WTC11 (cell line): ENCODE data around the gene CALU. TPM values are rescaled to one million over a fixed set of nuclear protein-coding genes. Genes with fewer than 3 reads are reported as not detected.

Experiments
- ATAC-seq: fragments of 200-7000 bp; cut with Tn5 transposase; 2 replicates; pipeline ENCODE4 v1.10.0; 2021; ENCODE audit warnings: mild to moderate bottlenecking, moderate library complexity
- CTCF ChIA-PET: fragments of 300-600 bp; sonication (Branson Sonifier 250); formaldehyde crosslinking; loops from one replicate; lab custom pipeline; 2021; ENCODE audit warnings: antibody characterized with exemption; lab: Charles Lee
- POLR2A ChIA-PET: fragments of 350-600 bp; sonication (Branson Sonifier 250); formaldehyde crosslinking; loops from one replicate; lab custom pipeline; 2021; ENCODE audit warnings: antibody characterized with exemption; lab: Charles Lee
- DNase-seq: peaks from one replicate; pipeline ENCODE4 v3.0.0; 2021; ENCODE audit warnings: low spot score
- H3K27ac Mint-ChIP-seq: 2 replicates; pipeline ENCODE4 v1.8.0; 2021; ENCODE audit warnings: mixed read lengths
- H3K27me3 Mint-ChIP-seq: 2 replicates; pipeline ENCODE4 v1.8.0; 2021; ENCODE audit warnings: low read depth, mild to moderate bottlenecking, moderate library complexity, mixed read lengths
- H3K36me3 Mint-ChIP-seq: 2 replicates; pipeline ENCODE4 v1.8.0; 2021; ENCODE audit warnings: mixed read lengths
- H3K4me1 Mint-ChIP-seq: 2 replicates; pipeline ENCODE4 v1.8.0; 2022; ENCODE audit warnings: mixed read lengths
- H3K4me3 Mint-ChIP-seq: 2 replicates; pipeline ENCODE4 v1.8.0; 2021; ENCODE audit warnings: mild to moderate bottlenecking, moderate library complexity, mixed read lengths
- H3K9me3 Mint-ChIP-seq: 2 replicates; pipeline ENCODE4 v1.8.0; 2021; ENCODE audit warnings: mixed read lengths
- ATF1 ChIP-seq: sonication (generic); formaldehyde crosslinking; IDR thresholded peaks from 2 replicates; pipeline ENCODE4 v1.8.1; 2023; ENCODE audit warnings: mild to moderate bottlenecking, moderate library complexity, missing genetic modification reagents
- CBFB ChIP-seq: sonication (generic); formaldehyde crosslinking; IDR thresholded peaks from 2 replicates; pipeline ENCODE4 v1.8.1; 2022; ENCODE audit warnings: mild to moderate bottlenecking, low read depth, missing genetic modification reagents
- CREB1 ChIP-seq: sonication (generic); formaldehyde crosslinking; IDR thresholded peaks from 2 replicates; pipeline ENCODE4 v1.8.0; 2023; ENCODE audit warnings: mild to moderate bottlenecking, missing genetic modification reagents
- CTCF ChIP-seq: fragments of 200-600 bp; IDR thresholded peaks from 2 replicates; pipeline ENCODE4 v1.8.0; 2022; ENCODE audit warnings: antibody characterized with exemption
- ELF4 ChIP-seq: sonication (generic); formaldehyde crosslinking; IDR thresholded peaks from 2 replicates; pipeline ENCODE4 v1.8.1; 2022; ENCODE audit warnings: low read depth, mild to moderate bottlenecking, moderate library complexity, missing genetic modification reagents
- EMX1 ChIP-seq: fragments of 250-450 bp; sonication (Bioruptor Pico); IDR thresholded peaks from 2 replicates; pipeline ENCODE4 v1.8.0; 2021; ENCODE audit warnings: mild to moderate bottlenecking
- ESRRA ChIP-seq: sonication (generic); formaldehyde crosslinking; IDR thresholded peaks from 2 replicates; pipeline ENCODE4 v1.8.1; 2022; ENCODE audit warnings: mild to moderate bottlenecking, missing genetic modification reagents, borderline replicate concordance
- ETV6 ChIP-seq: sonication (generic); formaldehyde crosslinking; IDR thresholded peaks from 2 replicates; pipeline ENCODE4 v1.8.1; 2022; ENCODE audit warnings: mild to moderate bottlenecking, missing genetic modification reagents
- GABPB1 ChIP-seq: sonication (generic); formaldehyde crosslinking; IDR thresholded peaks from 2 replicates; pipeline ENCODE4 v1.8.1; 2023; ENCODE audit warnings: mild to moderate bottlenecking, missing genetic modification reagents
- GRHL2 ChIP-seq: fragments of 250-450 bp; sonication (Bioruptor Pico); IDR thresholded peaks from 2 replicates; pipeline ENCODE4 v1.8.0; 2022; ENCODE audit warnings: mild to moderate bottlenecking, moderate library complexity; ENCODE audit not compliant: insufficient replicate concordance, severe bottlenecking
- GTF2I ChIP-seq: fragments of 250-450 bp; sonication (Bioruptor Pico); conservative IDR thresholded peaks from 2 replicates; pipeline ENCODE4 v1.4.0; 2021; ENCODE audit warnings: mild to moderate bottlenecking
- JAZF1 ChIP-seq: fragments of 250-450 bp; sonication (Bioruptor Pico); IDR thresholded peaks from 2 replicates; pipeline ENCODE4 v1.9.0; 2021; ENCODE audit warnings: moderate library complexity, mild to moderate bottlenecking, inconsistent platforms
- JUN ChIP-seq: sonication (generic); formaldehyde crosslinking; IDR thresholded peaks from 2 replicates; pipeline ENCODE4 v1.8.0; 2023; ENCODE audit warnings: mild to moderate bottlenecking, missing genetic modification reagents
- MXD4 ChIP-seq: fragments of 250-450 bp; sonication (Bioruptor Pico); IDR thresholded peaks from 2 replicates; pipeline ENCODE4 v1.8.0; 2021; ENCODE audit warnings: mild to moderate bottlenecking, moderate library complexity, borderline replicate concordance
- NR1H2 ChIP-seq: sonication (generic); formaldehyde crosslinking; IDR thresholded peaks from 2 replicates; pipeline ENCODE4 v1.9.0; 2021; ENCODE audit warnings: mild to moderate bottlenecking, moderate library complexity, missing genetic modification reagents
- NR3C1 ChIP-seq: sonication (generic); formaldehyde crosslinking; conservative IDR thresholded peaks from 2 replicates; pipeline ENCODE4 v1.8.1; 2023; ENCODE audit warnings: low read depth, mild to moderate bottlenecking, missing genetic modification reagents
- USF1 ChIP-seq: sonication (generic); formaldehyde crosslinking; IDR thresholded peaks from 2 replicates; pipeline ENCODE4 v1.8.0; 2022; ENCODE audit warnings: mild to moderate bottlenecking, missing genetic modification reagents
- ZNF232 ChIP-seq: sonication (generic); formaldehyde crosslinking; IDR thresholded peaks from 2 replicates; pipeline ENCODE4 v1.8.0; 2022; ENCODE audit warnings: mild to moderate bottlenecking, missing genetic modification reagents
- ZNF263 ChIP-seq: sonication (generic); formaldehyde crosslinking; IDR thresholded peaks from 2 replicates; pipeline ENCODE4 v1.8.1; 2022; ENCODE audit warnings: low read depth, mild to moderate bottlenecking, moderate library complexity, missing genetic modification reagents
- ZNF671 ChIP-seq: fragments of 250-450 bp; sonication (Bioruptor Pico); IDR thresholded peaks from 2 replicates; pipeline ENCODE4 v1.8.0; 2021; ENCODE audit warnings: mild to moderate bottlenecking
- total RNA-seq: library from RNA; stranded (reverse); gene quantifications from 3 replicates; pipeline ENCODE4 v1.2.3, GENCODE V29; 2021
- TF ChIP-seq, protein P1 (sequence below): sonication (generic); formaldehyde crosslinking; IDR thresholded peaks from 2 replicates; pipeline ENCODE4 v1.8.1; 2023; ENCODE audit warnings: mild to moderate bottlenecking, missing genetic modification reagents, borderline replicate concordance
- TF ChIP-seq, protein P2 (sequence below): sonication (generic); formaldehyde crosslinking; IDR thresholded peaks from 2 replicates; pipeline ENCODE4 v1.8.0; 2023; ENCODE audit warnings: missing genetic modification reagents
- TF ChIP-seq, protein P3 (sequence below): sonication (generic); formaldehyde crosslinking; IDR thresholded peaks from 2 replicates; pipeline ENCODE4 v1.8.1; 2023; ENCODE audit warnings: mild to moderate bottlenecking, missing genetic modification reagents, moderate library complexity

Gene CALU
- total RNA-seq, 1 experiment from 2014 or later: 150 TPM

GRCh38 chr7:128727239-128727638 is 11.9 kb upstream of the CALU start (continued):
- TF ChIP-seq, protein P1, sequence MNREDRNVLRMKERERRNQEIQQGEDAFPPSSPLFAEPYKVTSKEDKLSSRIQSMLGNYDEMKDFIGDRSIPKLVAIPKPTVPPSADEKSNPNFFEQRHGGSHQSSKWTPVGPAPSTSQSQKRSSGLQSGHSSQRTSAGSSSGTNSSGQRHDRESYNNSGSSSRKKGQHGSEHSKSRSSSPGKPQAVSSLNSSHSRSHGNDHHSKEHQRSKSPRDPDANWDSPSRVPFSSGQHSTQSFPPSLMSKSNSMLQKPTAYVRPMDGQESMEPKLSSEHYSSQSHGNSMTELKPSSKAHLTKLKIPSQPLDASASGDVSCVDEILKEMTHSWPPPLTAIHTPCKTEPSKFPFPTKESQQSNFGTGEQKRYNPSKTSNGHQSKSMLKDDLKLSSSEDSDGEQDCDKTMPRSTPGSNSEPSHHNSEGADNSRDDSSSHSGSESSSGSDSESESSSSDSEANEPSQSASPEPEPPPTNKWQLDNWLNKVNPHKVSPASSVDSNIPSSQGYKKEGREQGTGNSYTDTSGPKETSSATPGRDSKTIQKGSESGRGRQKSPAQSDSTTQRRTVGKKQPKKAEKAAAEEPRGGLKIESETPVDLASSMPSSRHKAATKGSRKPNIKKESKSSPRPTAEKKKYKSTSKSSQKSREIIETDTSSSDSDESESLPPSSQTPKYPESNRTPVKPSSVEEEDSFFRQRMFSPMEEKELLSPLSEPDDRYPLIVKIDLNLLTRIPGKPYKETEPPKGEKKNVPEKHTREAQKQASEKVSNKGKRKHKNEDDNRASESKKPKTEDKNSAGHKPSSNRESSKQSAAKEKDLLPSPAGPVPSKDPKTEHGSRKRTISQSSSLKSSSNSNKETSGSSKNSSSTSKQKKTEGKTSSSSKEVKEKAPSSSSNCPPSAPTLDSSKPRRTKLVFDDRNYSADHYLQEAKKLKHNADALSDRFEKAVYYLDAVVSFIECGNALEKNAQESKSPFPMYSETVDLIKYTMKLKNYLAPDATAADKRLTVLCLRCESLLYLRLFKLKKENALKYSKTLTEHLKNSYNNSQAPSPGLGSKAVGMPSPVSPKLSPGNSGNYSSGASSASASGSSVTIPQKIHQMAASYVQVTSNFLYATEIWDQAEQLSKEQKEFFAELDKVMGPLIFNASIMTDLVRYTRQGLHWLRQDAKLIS (CRISPR knock-in tag): no peak
- no peak for TF ChIP-seq JAZF1 (CRISPR knock-in tag)
- TF ChIP-seq GTF2I: no peak
- TF ChIP-seq GABPB1: no peak

GRCh38 chr7:128728598-128728997 is 10.6 kb upstream of the CALU start:
- no peaks in the 10 kb centered on the region for H3K9me3 Mint-ChIP-seq
- no peaks in the 10 kb centered on the region for H3K4me1 Mint-ChIP-seq
- H3K27ac Mint-ChIP-seq: no peak overlapping the region
- no peak overlapping the region for H3K4me3 Mint-ChIP-seq
- DNase-seq (no peak), ATAC-seq (no peak)
- peaks cover 13% of the 10 kb centered on the region for H3K27me3 Mint-ChIP-seq
- TF ChIP-seq, protein P2, sequence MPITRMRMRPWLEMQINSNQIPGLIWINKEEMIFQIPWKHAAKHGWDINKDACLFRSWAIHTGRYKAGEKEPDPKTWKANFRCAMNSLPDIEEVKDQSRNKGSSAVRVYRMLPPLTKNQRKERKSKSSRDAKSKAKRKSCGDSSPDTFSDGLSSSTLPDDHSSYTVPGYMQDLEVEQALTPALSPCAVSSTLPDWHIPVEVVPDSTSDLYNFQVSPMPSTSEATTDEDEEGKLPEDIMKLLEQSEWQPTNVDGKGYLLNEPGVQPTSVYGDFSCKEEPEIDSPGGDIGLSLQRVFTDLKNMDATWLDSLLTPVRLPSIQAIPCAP (CRISPR knock-in tag): no peak
- no peak for TF ChIP-seq CBFB (CRISPR knock-in tag)
- no peak for TF ChIP-seq ATF1 (CRISPR knock-in tag)
- no peak for TF ChIP-seq JAZF1 (CRISPR knock-in tag)
- TF ChIP-seq NR3C1 (CRISPR knock-in tag): no peak
- no peak for TF ChIP-seq NR1H2
- TF ChIP-seq ZNF263 (CRISPR knock-in tag): no peak
- TF ChIP-seq, protein P3, sequence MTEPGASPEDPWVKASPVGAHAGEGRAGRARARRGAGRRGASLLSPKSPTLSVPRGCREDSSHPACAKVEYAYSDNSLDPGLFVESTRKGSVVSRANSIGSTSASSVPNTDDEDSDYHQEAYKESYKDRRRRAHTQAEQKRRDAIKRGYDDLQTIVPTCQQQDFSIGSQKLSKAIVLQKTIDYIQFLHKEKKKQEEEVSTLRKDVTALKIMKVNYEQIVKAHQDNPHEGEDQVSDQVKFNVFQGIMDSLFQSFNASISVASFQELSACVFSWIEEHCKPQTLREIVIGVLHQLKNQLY (CRISPR knock-in tag): no peak
- TF ChIP-seq MXD4 (CRISPR knock-in tag): no peak
- no peak for TF ChIP-seq GRHL2 (CRISPR knock-in tag)
- no peak for TF ChIP-seq ZNF232 (CRISPR knock-in tag)
- ChIA-PET CTCF (no interaction called here), POLR2A (no interaction called here)
- H3K36me3 Mint-ChIP-seq: no peaks in the 10 kb centered on the region

GRCh38 chr7:128729494-128729893 is 9.7 kb upstream of the CALU start:
- Mint-ChIP-seq H3K9me3 (no peaks in the 10 kb centered on the region), H3K4me3 (no peak overlapping the region), H3K27ac (no peak overlapping the region), H3K27me3 (peaks cover 13% of the 10 kb centered on the region), H3K36me3 (no peaks in the 10 kb centered on the region)
- ChIA-PET CTCF (no interaction called here), POLR2A (no interaction called here)
- DNase-seq: no peak
- no peak for TF ChIP-seq ETV6 (CRISPR knock-in tag)
- no peak for TF ChIP-seq ESRRA (CRISPR knock-in tag)
- TF ChIP-seq EMX1: no peak
- TF ChIP-seq, all 79 proteins: peak for 0
- no peaks in the 10 kb centered on the region for H3K4me1 Mint-ChIP-seq
- no peak for ATAC-seq

DNA sequence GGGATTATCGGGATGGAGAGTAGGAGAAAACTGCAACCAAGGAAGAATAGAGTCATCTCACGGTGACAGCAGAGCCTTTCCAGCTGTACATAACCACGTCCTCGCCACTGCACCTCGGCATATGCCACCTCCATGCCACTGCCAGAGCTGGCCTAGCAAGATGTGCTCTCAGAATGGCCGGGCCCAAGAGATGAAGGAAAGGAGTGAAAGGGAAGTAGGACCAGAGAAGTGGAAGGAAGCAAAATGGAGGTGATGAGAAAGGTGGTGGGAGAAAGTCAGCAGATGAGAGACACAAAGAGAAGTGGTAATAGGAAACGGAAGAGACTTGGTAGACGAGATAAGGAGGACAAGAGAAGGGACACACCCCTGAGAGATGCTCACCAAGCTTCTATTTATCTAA is 8.0 kb upstream of the CALU start:
- DNase-seq (no peak), ATAC-seq (no peak)
- no peaks in the 10 kb centered on the region for H3K4me1 Mint-ChIP-seq
- CTCF ChIA-PET: no interaction called here
- peaks cover 10% of the 10 kb centered on the region for H3K27me3 Mint-ChIP-seq
- no peak overlapping the region for H3K27ac Mint-ChIP-seq
- H3K36me3 Mint-ChIP-seq: no peaks in the 10 kb centered on the region
- POLR2A ChIA-PET: no interaction called here
- no peak overlapping the region for H3K4me3 Mint-ChIP-seq
- TF ChIP-seq GRHL2 (CRISPR knock-in tag) (no peak), JUN (CRISPR knock-in tag) (no peak), USF1 (CRISPR knock-in tag) (no peak), ESRRA (CRISPR knock-in tag) (no peak), CREB1 (no peak), CTCF (no peak), ELF4 (no peak), ZNF671 (CRISPR knock-in tag) (no peak)
- no peaks in the 10 kb centered on the region for H3K9me3 Mint-ChIP-seq
